Loucy (cell line): ENCODE results near the gene RPA1.

Experiments
- H2AFZ ChIP-seq: fragments of 200-600 bp; sonication (generic); 2 replicates; pipeline ENCODE4 v1.6.0; 2016; ENCODE audit warnings: antibody characterized with exemption, mild to moderate bottlenecking, low read length, moderate library complexity
- H3F3A ChIP-seq: fragments of 200-600 bp; 2 replicates; pipeline ENCODE4 v1.6.0; 2016; ENCODE audit warnings: antibody characterized with exemption, low read depth, mild to moderate bottlenecking
- H3K27me3 ChIP-seq: fragments of 200-600 bp; sonication (generic); 2 replicates; pipeline ENCODE4 v1.6.1; 2014; ENCODE audit warnings: low read length, mild to moderate bottlenecking; ENCODE audit not compliant: insufficient read depth, poor library complexity, severe bottlenecking
- H3K36me3 ChIP-seq: fragments of 200-600 bp; sonication (generic); 2 replicates; pipeline ENCODE4 v1.6.1; 2016; ENCODE audit warnings: low read length; ENCODE audit not compliant: insufficient read depth
- H3K4me1 ChIP-seq: fragments of 200-600 bp; sonication (generic); 2 replicates; pipeline ENCODE4 v1.5.1; 2014; ENCODE audit warnings: low read length, mild to moderate bottlenecking; ENCODE audit not compliant: insufficient read depth, poor library complexity, severe bottlenecking
- H3K4me2 ChIP-seq: fragments of 200-600 bp; sonication (generic); 2 replicates; pipeline ENCODE4 v1.6.0; 2014; ENCODE audit warnings: antibody characterized with exemption, low read length, low read depth, mild to moderate bottlenecking; ENCODE audit not compliant: poor library complexity, severe bottlenecking
- H3K4me3 ChIP-seq: fragments of 200-600 bp; sonication (generic); 2 replicates; pipeline ENCODE4 v1.5.1; 2014; ENCODE audit warnings: low read length, mild to moderate bottlenecking, mixed read lengths; ENCODE audit not compliant: poor library complexity, severe bottlenecking
- H3K79me2 ChIP-seq: fragments of 200-600 bp; sonication (generic); 2 replicates; pipeline ENCODE4 v1.6.1; 2014; ENCODE audit warnings: low read length; ENCODE audit not compliant: insufficient read depth
- H3K9ac ChIP-seq: fragments of 200-600 bp; sonication (generic); 2 replicates; pipeline ENCODE4 v1.6.0; 2014; ENCODE audit warnings: mild to moderate bottlenecking, low read depth, low read length, moderate library complexity; ENCODE audit not compliant: poor library complexity, severe bottlenecking
- H3K9me2 ChIP-seq: fragments of 200-600 bp; sonication (generic); replicated peaks from 2 replicates; pipeline ENCODE4 v1.6.1; 2016; ENCODE audit warnings: low read depth, low read length, mixed read lengths
- H3K9me3 ChIP-seq: fragments of 200-600 bp; sonication (generic); 2 replicates; pipeline ENCODE4 v1.6.1; 2014; ENCODE audit warnings: mild to moderate bottlenecking, antibody characterized with exemption, low read length, low read depth; ENCODE audit not compliant: insufficient read depth
- H4K20me1 ChIP-seq: fragments of 200-600 bp; sonication (generic); 2 replicates; pipeline ENCODE4 v1.6.0; 2014; ENCODE audit warnings: antibody characterized with exemption, low read length, mild to moderate bottlenecking; ENCODE audit not compliant: insufficient read depth, poor library complexity, severe bottlenecking
- CTCF ChIP-seq: fragments of 200-600 bp; sonication (generic); conservative IDR thresholded peaks from 2 replicates; pipeline ENCODE4 v1.5.1; 2014; ENCODE audit warnings: mild to moderate bottlenecking, antibody characterized with exemption, low read length
- EZH2phosphoT487 ChIP-seq: fragments of 200-600 bp; IDR thresholded peaks from 2 replicates; pipeline ENCODE4 v1.6.1; 2018; ENCODE audit warnings: antibody characterized with exemption, mild to moderate bottlenecking, moderate library complexity, borderline replicate concordance

RPA1 gene

DNA sequence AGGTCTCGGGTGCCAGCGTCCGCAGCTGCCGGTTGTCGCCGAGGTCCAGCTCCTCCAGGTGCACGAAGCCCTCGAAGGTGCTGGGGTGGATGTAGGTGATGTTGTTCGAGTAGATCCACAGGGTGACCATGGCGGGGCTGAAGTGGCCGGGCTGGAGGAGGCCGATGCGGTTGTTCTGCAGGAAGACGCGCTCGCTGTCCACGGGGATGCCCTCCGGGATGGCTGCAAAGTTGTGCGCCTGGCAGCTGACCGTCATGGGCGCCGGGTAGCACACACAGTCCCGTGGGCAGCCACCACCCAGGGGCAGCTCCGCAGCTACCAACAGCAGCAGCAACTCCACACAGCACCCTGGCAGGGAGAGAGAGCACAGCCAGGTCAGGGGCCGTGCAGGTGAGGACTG lies 107.7 kb downstream of the RPA1 start:
- Histone ChIP-seq H3K27me3 (no peaks in the 10 kb centered on the region), H3K9me3 (no peaks in the 10 kb centered on the region), H2AFZ (no peak overlapping the region), H3K9me2 (no peaks in the 10 kb centered on the region), H3K4me1 (no peaks in the 10 kb centered on the region), H3K79me2 (no peaks in the 10 kb centered on the region), H3F3A (no peaks in the 10 kb centered on the region), H3K4me3 (no peak overlapping the region), H3K4me2 (no peak overlapping the region), H3K36me3 (no peaks in the 10 kb centered on the region), H4K20me1 (no peaks in the 10 kb centered on the region), H3K9ac (no peak overlapping the region)
- TF ChIP-seq EZH2phosphoT487 (no peak), CTCF (no peak)

DNA sequence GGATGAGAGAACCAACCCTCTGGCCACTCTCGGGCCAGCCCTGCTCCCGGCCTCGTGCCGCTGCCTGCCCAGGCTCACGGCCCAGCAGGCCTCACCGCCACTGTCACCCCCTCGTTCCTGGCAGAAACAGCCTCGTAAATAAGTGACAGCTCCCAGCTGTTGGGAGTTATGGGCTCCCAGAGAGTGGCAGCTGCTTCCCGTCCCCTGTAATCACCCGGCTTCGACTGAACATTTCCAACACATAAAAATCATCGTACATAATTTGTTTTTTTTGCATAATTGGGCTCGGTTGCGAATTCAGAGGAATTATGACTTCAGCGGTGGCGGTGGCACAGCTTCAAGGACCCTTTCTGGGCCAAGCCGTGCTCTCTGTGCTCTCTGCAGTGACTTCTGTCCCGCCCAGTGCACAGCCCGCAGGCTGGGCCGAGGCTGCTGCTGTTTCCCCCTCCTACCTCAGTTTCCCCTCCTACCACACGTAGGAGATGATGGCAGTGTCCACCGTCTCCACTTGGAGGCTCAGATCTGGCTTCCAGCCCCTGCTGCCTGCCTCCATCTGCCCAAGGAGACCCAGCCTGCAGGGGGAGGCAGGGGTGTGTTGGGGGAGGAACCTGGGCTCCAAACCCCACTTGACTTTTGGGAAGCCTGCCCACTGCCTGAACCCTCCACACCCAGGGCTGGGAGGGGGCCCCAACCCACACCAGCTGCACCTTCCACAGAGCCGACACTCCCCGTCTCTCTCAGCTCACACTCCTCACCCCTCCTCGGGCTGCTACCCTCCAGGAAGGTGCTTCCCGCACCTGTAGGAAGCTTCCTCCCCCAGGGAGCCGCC lies 110.4 kb downstream of the RPA1 start:
- Histone ChIP-seq H3K27me3 (no peaks in the 10 kb centered on the region), H3K9ac (no peak overlapping the region), H3K36me3 (no peaks in the 10 kb centered on the region), H2AFZ (no peak overlapping the region), H3K4me3 (no peak overlapping the region), H3K9me3 (no peaks in the 10 kb centered on the region), H3K9me2 (no peaks in the 10 kb centered on the region), H3F3A (no peaks in the 10 kb centered on the region), H3K4me1 (no peaks in the 10 kb centered on the region), H4K20me1 (no peaks in the 10 kb centered on the region), H3K79me2 (no peaks in the 10 kb centered on the region), H3K4me2 (no peak overlapping the region)
- TF ChIP-seq CTCF (no peak), EZH2phosphoT487 (no peak)

- no peak overlapping the region for H3K4me2 ChIP-seq
- TF ChIP-seq CTCF = no peak
Observed at GRCh38 chr17:1940810-1941185, 111.0 kb downstream of the RPA1 start.

More at GRCh38 chr17:1940810-1941185, 111.0 kb downstream of the RPA1 start:
- Histone ChIP-seq H3K4me3 (no peak overlapping the region), H3K9me2 (no peaks in the 10 kb centered on the region), H3K36me3 (no peaks in the 10 kb centered on the region), H3F3A (no peaks in the 10 kb centered on the region), H3K4me1 (no peaks in the 10 kb centered on the region), H2AFZ (no peak overlapping the region), H3K27me3 (no peaks in the 10 kb centered on the region), H3K79me2 (no peaks in the 10 kb centered on the region), H4K20me1 (no peaks in the 10 kb centered on the region), H3K9me3 (no peaks in the 10 kb centered on the region), H3K9ac (no peak overlapping the region)
